Neural cell (in vitro differentiated cells): ENCODE measurements around the gene COX8A.

ENCODE experiments used
- EP300 ChIP-seq: fragments of 450-650 bp; conservative IDR thresholded peaks from 2 replicates; pipeline ENCODE4 v1.6.1; 2014; ENCODE audit warnings: antibody characterized with exemption, mild to moderate bottlenecking, moderate library complexity; ENCODE audit not compliant: poor library complexity, severe bottlenecking
- POLR2AphosphoS5 ChIP-seq: IDR thresholded peaks from 2 replicates; pipeline ENCODE4 v1.6.1; 2012
- RAD21 ChIP-seq: fragments of 450-650 bp; conservative IDR thresholded peaks from 2 replicates; pipeline ENCODE4 v1.6.1; 2014; ENCODE audit warnings: antibody characterized with exemption, mild to moderate bottlenecking, moderate library complexity
- REST ChIP-seq: IDR thresholded peaks from 2 replicates; pipeline ENCODE4 v1.6.1; 2012; ENCODE audit warnings: borderline replicate concordance
- TF ChIP-seq, protein P1 (sequence below): fragments of 450-650 bp; IDR thresholded peaks from 2 replicates; pipeline ENCODE4 v1.5.1; 2014; ENCODE audit warnings: antibody characterized with exemption, mild to moderate bottlenecking, moderate library complexity; ENCODE audit not compliant: poor library complexity, severe bottlenecking

DNA sequence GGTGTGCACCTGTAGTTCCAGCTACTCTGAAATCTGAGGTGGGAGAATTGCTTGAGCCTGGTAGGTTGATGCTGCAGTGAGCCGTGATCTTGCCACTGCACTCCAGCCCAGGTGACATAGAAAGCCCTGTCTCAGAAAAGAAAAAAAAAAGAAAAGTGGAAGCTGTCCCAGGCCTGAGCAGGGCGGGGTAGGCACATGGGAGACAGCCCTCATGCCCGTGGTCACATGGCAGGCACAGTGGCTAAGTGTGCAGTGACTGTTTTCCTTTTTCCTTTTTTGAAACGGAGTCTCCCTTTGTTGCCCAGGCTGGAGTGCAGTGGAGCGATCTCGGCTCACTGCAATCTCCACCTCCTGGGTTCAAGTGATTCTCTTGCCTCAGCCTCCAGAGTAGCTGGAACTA, 19.6 kb downstream of the COX8A start:
- TF ChIP-seq RAD21 (no peak), POLR2AphosphoS5 (no peak), EP300 (no peak), REST (no peak)
- TF ChIP-seq, protein P1, sequence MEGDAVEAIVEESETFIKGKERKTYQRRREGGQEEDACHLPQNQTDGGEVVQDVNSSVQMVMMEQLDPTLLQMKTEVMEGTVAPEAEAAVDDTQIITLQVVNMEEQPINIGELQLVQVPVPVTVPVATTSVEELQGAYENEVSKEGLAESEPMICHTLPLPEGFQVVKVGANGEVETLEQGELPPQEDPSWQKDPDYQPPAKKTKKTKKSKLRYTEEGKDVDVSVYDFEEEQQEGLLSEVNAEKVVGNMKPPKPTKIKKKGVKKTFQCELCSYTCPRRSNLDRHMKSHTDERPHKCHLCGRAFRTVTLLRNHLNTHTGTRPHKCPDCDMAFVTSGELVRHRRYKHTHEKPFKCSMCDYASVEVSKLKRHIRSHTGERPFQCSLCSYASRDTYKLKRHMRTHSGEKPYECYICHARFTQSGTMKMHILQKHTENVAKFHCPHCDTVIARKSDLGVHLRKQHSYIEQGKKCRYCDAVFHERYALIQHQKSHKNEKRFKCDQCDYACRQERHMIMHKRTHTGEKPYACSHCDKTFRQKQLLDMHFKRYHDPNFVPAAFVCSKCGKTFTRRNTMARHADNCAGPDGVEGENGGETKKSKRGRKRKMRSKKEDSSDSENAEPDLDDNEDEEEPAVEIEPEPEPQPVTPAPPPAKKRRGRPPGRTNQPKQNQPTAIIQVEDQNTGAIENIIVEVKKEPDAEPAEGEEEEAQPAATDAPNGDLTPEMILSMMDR, result no peak
